Ishikawa (cell line): Measurements from ENCODE around the gene NBR1.

Experiments used
- CEBPB ChIP-seq: IDR thresholded peaks from 2 replicates; pipeline ENCODE4 v1.6.1; 2012
- CREB1 ChIP-seq: IDR thresholded peaks from 2 replicates; pipeline ENCODE4 v1.6.1; 2012; ENCODE audit warnings: low read depth
- EGR1 ChIP-seq: IDR thresholded peaks from 2 replicates; pipeline ENCODE4 v1.6.1; 2012
- EP300 ChIP-seq: IDR thresholded peaks from 2 replicates; pipeline ENCODE4 v1.6.1; 2012; ENCODE audit warnings: borderline replicate concordance
- FOXM1 ChIP-seq: IDR thresholded peaks from 2 replicates; pipeline ENCODE4 v1.6.1; 2012; ENCODE audit warnings: low read depth, borderline replicate concordance
- NFIC ChIP-seq: IDR thresholded peaks from 2 replicates; pipeline ENCODE4 v1.6.1; 2012
- RAD21 ChIP-seq: IDR thresholded peaks from 2 replicates; pipeline ENCODE4 v1.6.1; 2012; ENCODE audit warnings: low read depth
- TAF1 ChIP-seq: IDR thresholded peaks from 2 replicates; pipeline ENCODE4 v1.6.1; 2012; ENCODE audit warnings: low read depth, mild to moderate bottlenecking
- TCF12 ChIP-seq: IDR thresholded peaks from 2 replicates; pipeline ENCODE4 v1.6.1; 2012; ENCODE audit warnings: low read depth
- TEAD4 ChIP-seq: IDR thresholded peaks from 2 replicates; pipeline ENCODE4 v1.6.1; 2012
- USF1 ChIP-seq: IDR thresholded peaks from 2 replicates; pipeline ENCODE4 v1.6.1; 2012
- YY1 ChIP-seq: IDR thresholded peaks from 2 replicates; pipeline ENCODE4 v1.6.1; 2012; ENCODE audit warnings: low read depth
- ZBTB7A ChIP-seq: IDR thresholded peaks from 2 replicates; pipeline ENCODE4 v1.6.1; 2012; ENCODE audit warnings: low read depth
- TF ChIP-seq, protein P1 (sequence below): IDR thresholded peaks from 2 replicates; pipeline ENCODE4 v1.6.1; 2012; ENCODE audit warnings: low read depth, mild to moderate bottlenecking
- TF ChIP-seq, protein P2 (sequence below): IDR thresholded peaks from 2 replicates; pipeline ENCODE4 v1.6.1; 2012

The NBR1 gene

DNA sequence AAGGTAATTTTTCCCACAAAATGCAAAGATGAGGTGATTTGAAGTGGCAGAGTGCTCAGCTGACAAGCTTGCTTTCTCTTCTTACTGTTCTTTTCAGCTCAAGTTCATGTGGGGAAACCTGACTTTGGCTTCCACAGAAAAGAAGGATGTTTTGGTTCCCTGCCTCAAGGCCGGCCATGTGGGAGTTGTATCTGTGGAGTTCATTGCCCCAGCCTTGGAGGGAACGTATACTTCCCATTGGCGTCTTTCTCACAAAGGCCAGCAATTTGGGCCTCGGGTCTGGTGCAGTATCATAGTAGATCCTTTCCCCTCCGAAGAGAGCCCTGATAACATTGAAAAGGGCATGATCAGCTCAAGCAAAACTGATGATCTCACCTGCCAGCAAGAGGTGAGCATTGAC lies 22.2 kb downstream of the NBR1 start:
- TF ChIP-seq FOXM1: no peak
- no peak for TF ChIP-seq CEBPB
- TF ChIP-seq, protein P1, sequence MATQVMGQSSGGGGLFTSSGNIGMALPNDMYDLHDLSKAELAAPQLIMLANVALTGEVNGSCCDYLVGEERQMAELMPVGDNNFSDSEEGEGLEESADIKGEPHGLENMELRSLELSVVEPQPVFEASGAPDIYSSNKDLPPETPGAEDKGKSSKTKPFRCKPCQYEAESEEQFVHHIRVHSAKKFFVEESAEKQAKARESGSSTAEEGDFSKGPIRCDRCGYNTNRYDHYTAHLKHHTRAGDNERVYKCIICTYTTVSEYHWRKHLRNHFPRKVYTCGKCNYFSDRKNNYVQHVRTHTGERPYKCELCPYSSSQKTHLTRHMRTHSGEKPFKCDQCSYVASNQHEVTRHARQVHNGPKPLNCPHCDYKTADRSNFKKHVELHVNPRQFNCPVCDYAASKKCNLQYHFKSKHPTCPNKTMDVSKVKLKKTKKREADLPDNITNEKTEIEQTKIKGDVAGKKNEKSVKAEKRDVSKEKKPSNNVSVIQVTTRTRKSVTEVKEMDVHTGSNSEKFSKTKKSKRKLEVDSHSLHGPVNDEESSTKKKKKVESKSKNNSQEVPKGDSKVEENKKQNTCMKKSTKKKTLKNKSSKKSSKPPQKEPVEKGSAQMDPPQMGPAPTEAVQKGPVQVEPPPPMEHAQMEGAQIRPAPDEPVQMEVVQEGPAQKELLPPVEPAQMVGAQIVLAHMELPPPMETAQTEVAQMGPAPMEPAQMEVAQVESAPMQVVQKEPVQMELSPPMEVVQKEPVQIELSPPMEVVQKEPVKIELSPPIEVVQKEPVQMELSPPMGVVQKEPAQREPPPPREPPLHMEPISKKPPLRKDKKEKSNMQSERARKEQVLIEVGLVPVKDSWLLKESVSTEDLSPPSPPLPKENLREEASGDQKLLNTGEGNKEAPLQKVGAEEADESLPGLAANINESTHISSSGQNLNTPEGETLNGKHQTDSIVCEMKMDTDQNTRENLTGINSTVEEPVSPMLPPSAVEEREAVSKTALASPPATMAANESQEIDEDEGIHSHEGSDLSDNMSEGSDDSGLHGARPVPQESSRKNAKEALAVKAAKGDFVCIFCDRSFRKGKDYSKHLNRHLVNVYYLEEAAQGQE: no peak
- TF ChIP-seq CREB1: no peak
- no peak for TF ChIP-seq USF1
- TF ChIP-seq TEAD4: no peak
- TF ChIP-seq, protein P2, sequence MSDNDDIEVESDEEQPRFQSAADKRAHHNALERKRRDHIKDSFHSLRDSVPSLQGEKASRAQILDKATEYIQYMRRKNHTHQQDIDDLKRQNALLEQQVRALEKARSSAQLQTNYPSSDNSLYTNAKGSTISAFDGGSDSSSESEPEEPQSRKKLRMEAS: no peak
- no peak for TF ChIP-seq EP300
- no peak for TF ChIP-seq ZBTB7A

- TF ChIP-seq EP300 (no peak), TAF1 (no peak), RAD21 (no peak), CREB1 (no peak), CEBPB (no peak), NFIC (no peak), YY1 (no peak), EGR1 (no peak), TEAD4 (no peak), ZBTB7A (no peak), FOXM1 (no peak), USF1 (no peak), TCF12 (no peak)
- TF ChIP-seq, protein P1: no peak
- TF ChIP-seq, protein P2: no peak
Observed at GRCh38 chr17:43199633-43200032, 28.6 kb downstream of the NBR1 start.

DNA sequence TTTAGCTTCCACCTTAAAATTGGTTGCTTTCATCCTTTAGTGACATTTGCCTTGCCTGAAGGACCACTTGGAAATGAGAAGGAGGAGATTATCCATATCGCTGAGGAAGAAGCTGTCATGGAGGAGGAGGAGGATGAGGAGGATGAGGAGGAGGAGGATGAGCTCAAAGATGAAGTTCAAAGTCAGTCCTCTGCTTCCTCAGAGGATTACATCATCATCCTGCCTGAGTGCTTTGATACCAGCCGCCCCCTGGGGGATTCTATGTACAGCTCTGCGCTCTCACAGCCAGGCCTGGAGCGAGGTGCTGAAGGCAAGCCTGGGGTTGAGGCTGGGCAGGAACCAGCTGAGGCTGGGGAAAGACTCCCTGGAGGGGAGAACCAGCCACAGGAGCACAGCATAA lies 29.1 kb downstream of the NBR1 start:
- TF ChIP-seq TAF1 (no peak), RAD21 (no peak)

DNA sequence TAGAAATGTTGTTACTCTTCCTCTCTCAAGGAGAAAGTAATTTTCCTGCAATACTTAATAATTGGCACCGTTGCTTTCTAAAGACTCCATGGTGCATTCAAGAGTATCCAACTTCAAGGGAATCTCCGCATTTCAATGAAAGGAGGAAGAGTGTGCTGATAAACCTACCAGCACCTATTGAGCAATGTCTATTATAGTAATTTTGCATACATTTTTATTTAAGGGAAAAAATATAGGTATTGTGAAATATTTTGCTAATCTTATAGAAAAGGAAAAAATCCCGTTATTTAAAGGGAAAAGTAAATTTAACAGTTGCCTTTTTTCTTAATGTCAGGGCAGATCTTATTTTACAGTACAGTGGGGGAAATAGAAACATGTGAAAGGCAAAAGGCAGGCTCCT lies 39.6 kb downstream of the NBR1 start:
- no peak for TF ChIP-seq RAD21
- TF ChIP-seq ZBTB7A: no peak
- no peak for TF ChIP-seq TCF12
- no peak for TF ChIP-seq CREB1
- no peak for TF ChIP-seq USF1
- TF ChIP-seq TAF1: no peak
- TF ChIP-seq TEAD4: no peak
- no peak for TF ChIP-seq CEBPB
- TF ChIP-seq, protein P2: no peak
- TF ChIP-seq EP300: no peak
- TF ChIP-seq, protein P1: no peak
- TF ChIP-seq EGR1: no peak
- no peak for TF ChIP-seq YY1
- TF ChIP-seq NFIC: no peak
- no peak for TF ChIP-seq FOXM1
